Stimulated activated CD8-positive, alpha-beta memory T cell treated with anti-CD3 and anti-CD28 coated beads, Interleukin-7, amount 100 ng/mL, for 24 hours (primary cell): ENCODE measurements around the gene RUNDC3A.
"Not testable (repeated sequence)": the region's sequence is repeated elsewhere in the genome, so short reads cannot be mapped to it uniquely, and the experiment has no call there.

Experiments used
- DNase-seq: peaks from one replicate; pipeline ENCODE4 v3.0.0-alpha.2; 2020; ENCODE audit warnings: low read depth

RUNDC3A gene

GRCh38 chr17:44318077-44318892 lies 9.9 kb downstream of the RUNDC3A start:
- no peak for DNase-seq

- no peak for DNase-seq
Observed at GRCh38 chr17:44320066-44320465, 11.7 kb downstream of the RUNDC3A start.

GRCh38 chr17:44321246-44322120 lies 13.1 kb downstream of the RUNDC3A start:
- no peak for DNase-seq

GRCh38 chr17:44322236-44322895 lies 14.0 kb downstream of the RUNDC3A start:
- no peak for DNase-seq

- DNase-seq: no peak
Observed at GRCh38 chr17:44323359-44324091, 15.1 kb downstream of the RUNDC3A start.

- no peak for DNase-seq
Observed at GRCh38 chr17:44324092-44324570, 15.7 kb downstream of the RUNDC3A start.

GRCh38 chr17:44324571-44325275 lies 16.3 kb downstream of the RUNDC3A start, which contains the start of gene SLC25A39:
SLC25A39 (minus strand) TSS chr17:44324823; CDS start chr17:44323562, 1,261 bp downstream.
- peak; percentile 84 for DNase-seq

GRCh38 chr17:44326861-44327444 lies 18.6 kb downstream of the RUNDC3A start:
- peak; percentile 85 for DNase-seq

GRCh38 chr17:44327715-44328449 lies 19.5 kb downstream of the RUNDC3A start:
- no peak for DNase-seq

GRCh38 chr17:44329516-44329915 lies 21.1 kb downstream of the RUNDC3A start:
- not testable (repeated sequence) for DNase-seq

GRCh38 chr17:44330263-44330662 lies 21.9 kb downstream of the RUNDC3A start:
- DNase-seq: not testable (repeated sequence)

GRCh38 chr17:44331249-44331760 lies 22.9 kb downstream of the RUNDC3A start:
- no peak for DNase-seq

GRCh38 chr17:44333371-44333770 lies 25.0 kb downstream of the RUNDC3A start:
- no peak for DNase-seq

- DNase-seq: no peak
Observed at GRCh38 chr17:44334315-44334714, 25.9 kb downstream of the RUNDC3A start.

GRCh38 chr17:44334727-44335126 lies 26.3 kb downstream of the RUNDC3A start:
- DNase-seq: no peak

GRCh38 chr17:44335564-44335963 lies 27.2 kb downstream of the RUNDC3A start:
- no peak for DNase-seq

GRCh38 chr17:44335968-44336367 lies 27.6 kb downstream of the RUNDC3A start:
- DNase-seq: no peak

- no peak for DNase-seq
Observed at GRCh38 chr17:44338702-44339101, 30.3 kb downstream of the RUNDC3A start.

- DNase-seq: not testable (repeated sequence)
Observed at GRCh38 chr17:44340553-44340952, 32.2 kb downstream of the RUNDC3A start.
